Occipital lobe (tissue), 2 donors: ENCODE results near the gene RUVBL2. TPM values are rescaled to one million over a fixed set of nuclear protein-coding genes. Genes with fewer than 3 reads are reported as not detected.
A peak's percentile ranks its signal among the peaks of the same experiment; 100 is the strongest.

Source experiments
- DNase-seq: peaks from one replicate; lab custom pipeline; 2025; lab: John Stamatoyannopoulos, UW
- total RNA-seq: library from RNA; depleted of rRNA; stranded (reverse); fragments of >200 nt; gene quantifications from one replicate; pipeline ENCODE4 v1.2.3, GENCODE V29; 2014

Gene RUVBL2
- total RNA-seq, 1 donor from 2014 or later, result 81.4 TPM

DNA sequence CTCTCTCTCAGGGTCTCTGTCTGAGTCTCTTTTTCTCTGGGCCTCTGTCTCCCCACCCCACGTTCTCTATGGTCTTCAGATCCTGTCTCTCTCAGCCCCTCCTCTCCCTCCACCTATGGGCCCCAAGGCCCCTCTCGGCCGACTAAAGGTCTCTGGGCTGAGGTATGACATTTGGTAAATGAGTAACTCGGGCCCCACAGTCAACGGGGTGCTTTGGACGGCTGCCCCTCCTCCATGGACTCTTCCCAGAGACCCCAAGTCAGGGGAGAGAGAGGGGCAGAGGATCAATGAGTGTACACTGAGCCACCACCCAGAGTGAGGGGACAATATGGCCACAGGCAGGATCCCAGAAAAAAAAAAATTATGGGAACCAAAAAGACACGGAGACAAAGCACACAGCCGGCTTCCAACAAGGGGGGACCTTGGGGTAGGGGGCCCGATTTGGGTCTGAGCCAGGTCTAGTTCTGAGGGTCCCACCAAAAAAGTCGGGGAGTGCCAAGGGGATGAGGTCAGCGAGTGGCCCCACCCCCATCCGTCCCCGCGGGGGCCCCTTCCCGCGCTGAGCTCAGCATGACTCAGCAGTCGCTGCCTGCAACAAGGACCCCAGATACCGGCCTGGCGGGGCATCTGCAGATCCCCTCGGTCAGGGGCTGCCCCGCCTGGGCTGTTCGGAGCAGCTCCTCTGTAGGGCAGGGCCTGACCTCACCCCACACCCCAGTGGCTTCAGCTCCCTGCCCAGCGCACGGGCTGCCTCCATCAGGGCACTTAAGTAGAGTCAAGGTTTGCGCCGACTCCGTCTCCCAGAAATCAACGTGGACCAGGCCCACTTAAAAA is 30.1 kb upstream of the RUVBL2 start:
- peak; percentile 60 for DNase-seq

DNA sequence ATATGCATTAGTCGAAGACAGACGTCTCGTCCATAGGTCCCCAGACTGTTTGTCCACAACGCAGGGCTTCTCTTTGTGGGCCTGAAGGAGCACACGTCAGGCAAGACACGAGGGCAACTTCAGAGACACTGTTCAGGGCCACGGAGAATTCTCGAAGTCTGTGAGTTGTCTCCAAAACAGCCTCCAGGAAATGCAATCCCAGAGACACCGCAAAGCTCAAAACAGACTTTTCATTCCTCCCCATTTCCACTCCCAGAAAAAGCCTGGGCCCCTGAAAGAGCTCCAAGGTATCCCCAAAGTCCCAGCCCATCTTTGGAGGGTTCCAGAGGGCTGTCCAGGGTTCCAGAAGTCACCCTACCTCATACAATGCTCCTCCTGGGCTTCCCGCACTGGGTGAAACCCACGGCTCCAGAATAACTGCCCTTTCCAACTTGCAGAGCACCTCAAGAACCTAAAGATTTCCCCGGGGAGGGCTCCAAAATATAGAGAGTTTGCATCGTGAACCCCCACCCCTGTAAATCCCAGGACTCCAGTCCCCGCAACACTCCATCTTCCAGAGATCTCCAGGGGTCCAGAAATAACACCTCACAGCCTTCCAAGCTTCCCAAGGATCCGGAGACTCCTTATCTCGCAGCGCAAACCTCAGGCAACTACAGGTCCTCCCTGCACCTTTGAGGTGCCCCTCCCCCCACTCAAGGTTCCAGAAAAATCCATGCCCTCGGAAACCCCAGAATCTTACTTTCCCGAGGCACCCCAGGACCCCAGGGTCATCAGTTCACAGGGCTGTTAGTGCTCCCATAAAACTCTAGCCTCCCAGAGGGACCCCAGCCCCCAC is 29.3 kb upstream of the RUVBL2 start:
- DNase-seq, result no peak

- peak; percentile 98 for DNase-seq
Observed at GRCh38 chr19:48965040-48965805, 28.5 kb upstream of the RUVBL2 start, which contains the start of gene FTL. TSS of gene FTL (plus strand) at chr19:48965309. CDS start at chr19:48965508, 199 bp downstream.

DNA sequence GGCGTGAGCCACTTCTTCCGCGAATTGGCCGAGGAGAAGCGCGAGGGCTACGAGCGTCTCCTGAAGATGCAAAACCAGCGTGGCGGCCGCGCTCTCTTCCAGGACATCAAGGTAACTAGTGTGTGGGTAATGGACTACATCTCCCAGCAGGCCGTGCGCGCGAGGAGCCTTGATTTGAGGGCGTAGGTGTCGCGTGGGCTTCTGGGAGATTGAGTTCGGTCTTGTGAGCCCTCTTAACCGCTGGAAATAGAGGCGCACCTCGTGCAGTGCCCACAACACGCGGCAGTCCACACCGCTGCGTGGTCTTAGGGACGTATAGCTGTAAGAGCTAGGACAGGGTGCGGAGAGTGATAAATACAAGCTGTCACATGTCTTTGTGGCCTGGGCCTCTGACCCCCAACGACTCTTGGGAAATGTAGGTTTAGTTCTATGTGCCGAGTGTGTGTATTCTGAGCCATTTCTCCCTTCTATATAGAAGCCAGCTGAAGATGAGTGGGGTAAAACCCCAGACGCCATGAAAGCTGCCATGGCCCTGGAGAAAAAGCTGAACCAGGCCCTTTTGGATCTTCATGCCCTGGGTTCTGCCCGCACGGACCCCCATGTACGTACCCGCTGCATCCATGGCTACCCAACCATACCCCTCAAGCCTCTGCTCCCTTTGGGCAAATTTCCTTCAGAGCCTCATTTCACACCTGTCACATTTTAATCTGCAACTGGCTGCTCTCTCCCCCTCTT is 27.7 kb upstream of the RUVBL2 start:
- DNase-seq, result peak; percentile 84

DNA sequence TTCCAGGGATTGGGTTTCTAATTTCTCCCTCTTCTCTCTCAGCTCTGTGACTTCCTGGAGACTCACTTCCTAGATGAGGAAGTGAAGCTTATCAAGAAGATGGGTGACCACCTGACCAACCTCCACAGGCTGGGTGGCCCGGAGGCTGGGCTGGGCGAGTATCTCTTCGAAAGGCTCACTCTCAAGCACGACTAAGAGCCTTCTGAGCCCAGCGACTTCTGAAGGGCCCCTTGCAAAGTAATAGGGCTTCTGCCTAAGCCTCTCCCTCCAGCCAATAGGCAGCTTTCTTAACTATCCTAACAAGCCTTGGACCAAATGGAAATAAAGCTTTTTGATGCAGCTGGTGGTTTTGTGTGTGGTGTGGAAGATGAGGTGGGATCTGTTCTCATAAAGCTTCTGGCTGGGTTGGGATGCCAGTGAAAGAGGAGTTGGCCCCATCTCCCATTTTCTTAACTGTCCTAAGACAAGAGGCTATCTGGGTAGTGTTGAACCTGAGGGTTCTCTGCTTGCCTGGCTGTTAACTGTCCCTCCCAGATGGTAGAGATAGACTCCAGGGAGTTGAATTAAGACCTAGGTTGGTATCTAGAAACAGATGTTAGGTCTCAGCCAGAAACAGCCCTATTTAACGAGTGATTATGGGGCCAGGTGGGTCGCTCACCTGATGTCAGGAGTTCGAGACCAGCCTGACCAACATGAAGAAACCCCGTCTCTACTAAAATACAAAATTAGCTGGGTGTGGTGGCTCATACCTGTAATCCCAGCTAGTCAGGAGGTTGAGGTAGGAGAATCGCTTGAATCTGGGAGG is 26.9 kb upstream of the RUVBL2 start:
- no peak for DNase-seq

DNA sequence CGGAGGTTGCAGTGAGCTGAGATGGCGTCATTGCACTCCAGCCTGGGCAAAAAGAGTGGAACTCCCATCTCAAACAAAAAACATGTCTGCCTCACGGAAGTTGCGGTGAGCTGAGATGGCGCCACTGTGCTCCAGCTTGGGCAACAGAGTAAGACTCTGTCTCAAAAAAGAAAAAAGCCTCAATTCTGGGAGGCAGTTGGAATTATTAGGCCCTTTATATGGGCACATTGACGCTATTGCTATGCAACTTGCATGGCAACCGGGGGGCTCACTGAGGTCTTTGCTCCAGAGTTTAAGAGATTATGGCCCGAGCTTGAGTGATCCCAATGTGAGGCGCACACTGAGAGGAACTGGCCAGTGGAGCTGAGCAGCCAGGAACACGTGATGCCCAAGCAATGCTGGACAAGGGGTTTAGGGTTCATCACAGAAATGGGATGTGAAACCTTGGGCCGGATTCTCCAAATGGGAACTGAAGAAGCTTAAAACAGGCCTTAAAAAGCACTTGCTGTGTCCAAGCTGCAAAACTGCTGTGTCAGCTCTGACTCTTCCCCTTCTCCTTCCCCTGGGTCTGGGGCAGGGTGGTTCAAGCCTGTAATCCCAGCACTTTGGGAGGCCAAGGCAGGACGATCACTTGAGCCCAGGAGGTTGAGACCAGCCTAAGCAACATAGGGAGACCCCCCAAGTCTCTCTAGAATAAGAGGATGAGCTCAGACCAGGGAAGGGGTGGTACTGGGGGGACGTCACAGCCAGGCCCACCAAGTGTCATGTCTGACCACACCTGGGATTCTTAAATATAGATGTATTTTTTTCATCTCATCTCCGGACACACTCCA is 26.1 kb upstream of the RUVBL2 start:
- no peak for DNase-seq

DNA sequence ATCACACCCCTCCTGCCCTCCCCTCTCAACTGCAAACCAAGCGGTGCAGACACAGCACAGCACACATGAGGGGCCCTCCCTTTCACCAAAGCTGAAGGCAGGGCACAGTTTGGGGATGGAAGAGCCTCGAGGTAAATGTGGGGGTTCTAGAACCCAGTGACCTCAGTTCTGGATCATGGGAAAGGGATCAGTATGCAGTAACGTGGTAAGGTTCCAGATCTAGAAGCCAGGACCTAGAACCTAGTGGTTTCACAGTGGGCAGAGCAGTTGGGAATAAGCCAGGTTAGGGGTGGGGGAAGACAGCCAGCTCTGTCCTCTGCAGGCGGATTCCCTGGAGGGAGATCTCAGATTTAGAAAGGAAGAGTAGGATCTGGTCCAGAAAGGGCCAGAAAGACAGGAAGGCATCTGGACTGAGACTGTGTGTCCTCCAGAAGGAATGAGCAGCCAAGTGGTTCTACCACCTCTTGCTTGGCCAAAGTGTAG is 25.5 kb upstream of the RUVBL2 start:
- no peak for DNase-seq

- DNase-seq, result no peak
Observed at GRCh38 chr19:48968813-48969218, 24.9 kb upstream of the RUVBL2 start.

- no peak for DNase-seq
Observed at GRCh38 chr19:48969276-48970138, 24.2 kb upstream of the RUVBL2 start.

- DNase-seq, result no peak
Observed at GRCh38 chr19:48970139-48970766, 23.4 kb upstream of the RUVBL2 start.

DNA sequence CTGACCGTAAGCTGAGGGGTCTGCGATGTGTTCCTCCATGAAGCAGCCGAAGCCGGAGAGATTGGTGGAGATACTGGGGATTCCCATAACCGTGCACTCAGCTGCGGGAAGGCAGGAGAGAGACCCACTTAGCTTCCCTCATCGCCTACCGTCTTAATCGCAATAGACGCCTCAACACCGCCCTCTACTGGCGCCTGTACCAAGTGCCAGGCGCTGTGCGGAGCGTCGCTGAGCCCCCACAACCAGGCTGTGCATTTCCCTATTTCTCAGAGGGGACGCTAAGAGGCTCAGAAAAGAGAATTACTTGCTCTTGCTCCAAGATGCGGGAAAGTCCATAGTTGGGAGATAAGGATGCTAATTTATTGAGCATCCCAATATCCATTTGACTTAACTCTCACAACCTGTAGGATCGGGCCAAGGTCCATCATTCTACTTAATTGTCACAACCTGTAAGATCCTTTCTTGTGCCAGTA is 22.7 kb upstream of the RUVBL2 start:
- peak; percentile 43 for DNase-seq

GRCh38 chr19:48975947-48976847 is 17.5 kb upstream of the RUVBL2 start:
- DNase-seq, result no peak

- DNase-seq, result no peak
Observed at GRCh38 chr19:48977061-48977460, 16.6 kb upstream of the RUVBL2 start.

- no peak for DNase-seq
Observed at GRCh38 chr19:48982280-48982679, 11.4 kb upstream of the RUVBL2 start.

DNA sequence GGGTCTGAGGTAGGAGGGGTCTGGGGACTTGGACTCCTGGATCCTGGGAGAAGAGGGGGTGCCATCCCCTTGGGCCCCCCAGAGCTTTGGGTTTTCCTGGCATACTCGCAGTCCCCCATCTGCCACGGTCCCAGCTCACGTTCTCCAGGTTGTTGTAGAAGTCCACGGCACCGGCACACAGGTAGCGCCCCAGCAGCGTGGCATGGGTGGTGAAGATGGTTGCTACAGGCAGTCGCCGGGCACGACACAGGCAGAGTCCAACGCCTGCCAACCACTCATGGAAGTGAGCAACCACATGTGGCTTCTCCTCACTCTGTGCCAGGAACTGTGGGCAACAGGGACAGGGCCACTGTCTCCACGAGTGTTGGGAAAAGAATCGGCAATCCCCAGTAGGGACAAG is 8.0 kb upstream of the RUVBL2 start:
- DNase-seq, result no peak

DNA sequence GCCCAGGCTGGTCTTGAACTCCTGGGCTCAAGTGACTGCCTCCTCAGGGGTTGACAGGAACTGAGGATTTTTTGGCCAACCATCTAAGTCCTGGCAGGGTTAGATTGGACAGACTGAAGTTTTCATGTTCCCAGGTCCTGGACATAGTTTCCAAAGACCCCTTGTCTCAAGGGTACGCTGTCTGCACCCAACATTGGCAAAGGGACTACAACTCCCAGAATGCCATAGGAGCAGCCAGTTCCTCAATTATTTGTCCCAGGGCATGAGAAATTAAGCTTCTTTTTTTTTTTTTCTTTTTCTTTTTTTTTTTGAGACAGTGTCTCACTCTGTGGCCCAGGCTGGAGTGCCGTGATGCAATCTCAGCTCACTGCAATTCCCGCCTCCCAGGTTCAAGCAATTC is 7.5 kb upstream of the RUVBL2 start:
- no peak for DNase-seq
